HG03442 (cell line): Measurements from ENCODE around the gene PLEKHG2.
"Not testable (repeated sequence)": the region's sequence is repeated elsewhere in the genome, so short reads cannot be mapped to it uniquely, and the experiment has no call there.

ENCODE experiments used
- ATAC-seq: cut with Tn5 transposase; IDR thresholded peaks from one replicate; pipeline ENCODE4 v1.9.1; 2021; ENCODE audit warnings: mild to moderate bottlenecking, moderate library complexity; ENCODE audit not compliant: unreplicated experiment

PLEKHG2 gene

GRCh38 chr19:39435499-39436349, 23.3 kb downstream of the PLEKHG2 start, which contains the start of gene RPS16:
Gene RPS16 (minus strand): TSS chr19:39435949. CDS start chr19:39435895, 54 bp downstream.
- peak; percentile 71 for ATAC-seq

GRCh38 chr19:39436350-39436716, 23.9 kb downstream of the PLEKHG2 start:
- ATAC-seq, result no peak

GRCh38 chr19:39438270-39438934, 25.9 kb downstream of the PLEKHG2 start:
- ATAC-seq, result no peak

- ATAC-seq, result no peak
These were observed 32.2 kb downstream of the PLEKHG2 start for GRCh38 chr19:39444598-39445195.

- peak; percentile 80 for ATAC-seq
These were observed 33.0 kb downstream of the PLEKHG2 start, which contains the start of gene SUPT5H for GRCh38 chr19:39445196-39446111. Gene SUPT5H (plus strand): TSS chr19:39445582. CDS start chr19:39445891, 309 bp downstream.

- ATAC-seq, result no peak
These were observed 34.1 kb downstream of the PLEKHG2 start for GRCh38 chr19:39446365-39447084.

GRCh38 chr19:39448271-39448670, 35.8 kb downstream of the PLEKHG2 start:
- no peak for ATAC-seq

- no peak for ATAC-seq
These were observed 36.8 kb downstream of the PLEKHG2 start for GRCh38 chr19:39449116-39449797.

- not testable (repeated sequence) for ATAC-seq
These were observed 38.8 kb downstream of the PLEKHG2 start for GRCh38 chr19:39451257-39451656.

GRCh38 chr19:39463403-39463802, 50.9 kb downstream of the PLEKHG2 start:
- ATAC-seq, result no peak

- ATAC-seq, result no peak
These were observed 53.7 kb downstream of the PLEKHG2 start for GRCh38 chr19:39465956-39466747.

- no peak for ATAC-seq
These were observed 55.5 kb downstream of the PLEKHG2 start for GRCh38 chr19:39467941-39468340.

GRCh38 chr19:39469036-39469435, 56.6 kb downstream of the PLEKHG2 start:
- no peak for ATAC-seq

GRCh38 chr19:39469567-39469966, 57.1 kb downstream of the PLEKHG2 start:
- ATAC-seq, result no peak

- no peak for ATAC-seq
These were observed 58.4 kb downstream of the PLEKHG2 start for GRCh38 chr19:39470724-39471339.

- no peak for ATAC-seq
These were observed 59.5 kb downstream of the PLEKHG2 start for GRCh38 chr19:39471756-39472536.

GRCh38 chr19:39472746-39473442, 60.4 kb downstream of the PLEKHG2 start:
- no peak for ATAC-seq
